ENCODE results near the gene GAREM2.

- TF ChIP-seq CTCF (IDR thresholded peaks at IDR 0.05): no peak
- no peak for TF ChIP-seq POLR2A (IDR thresholded peaks at IDR 0.05)
- no peak for TF ChIP-seq EP300 (IDR thresholded peaks at IDR 0.05; ENCODE audit: low read depth)
Observed at GRCh38 chr2:26216587-26216986, 43.7 kb downstream of the GAREM2 start.
